HepG2 (cell line): ENCODE data around the gene NIBAN1. TPM values are rescaled to one million over a fixed set of nuclear protein-coding genes. Genes with fewer than 3 reads are reported as not detected.

Experiments used
- SMC3 ChIP-seq: IDR thresholded peaks from 2 replicates; pipeline ENCODE4 v1.6.1; 2011; ENCODE audit warnings: low read length, improper control_type of control experiment
- TBL1XR1 ChIP-seq: fragments of 150-350 bp; IDR thresholded peaks from 2 replicates; pipeline ENCODE4 v1.6.1; 2014; ENCODE audit warnings: borderline replicate concordance, low read length; ENCODE audit not compliant: partially characterized antibody
- ZNF143 ChIP-seq: sonication (generic); formaldehyde crosslinking; IDR thresholded peaks from 2 replicates; pipeline ENCODE4 v1.4.0; 2020; ENCODE audit warnings: missing genetic modification reagents
- ZNF251 ChIP-seq: sonication (generic); formaldehyde crosslinking; IDR thresholded peaks from 2 replicates; pipeline ENCODE4 v1.9.0; 2021; ENCODE audit warnings: mild to moderate bottlenecking, missing genetic modification reagents
- ZNF510 ChIP-seq: sonication (generic); formaldehyde crosslinking; IDR thresholded peaks from 2 replicates; pipeline ENCODE4 v1.4.0; 2020; ENCODE audit warnings: low read depth, mild to moderate bottlenecking, missing genetic modification reagents
- polyA plus RNA-seq, 8 experiments: library from polyadenylated mRNA; depleted of rRNA in 3 of 8; stranded (reverse) in 7 of 8; unstranded in 1 of 8; fragments of >200 nt; fragmentation: Illumina TruSeq in 4 of 8; extraction: Trizol in 4 of 8; gene quantifications; 2 replicates each; pipeline versions ENCODE4 v1.2.1 to v1.2.3, GENCODE V29; 2011 to 2016; ENCODE audit warnings: low read depth in 4 of 8, missing spikeins in 1 of 8, mixed read lengths in 1 of 8; ENCODE audit not compliant: insufficient read depth in 1 of 8
- total RNA-seq, 5 experiments: library from RNA; depleted of rRNA; stranded (reverse); fragments of >200 nt; fragmentation: Illumina TruSeq; extraction: Trizol; gene quantifications; 2 replicates each; pipeline ENCODE4 v1.2.3, GENCODE V29; 2016; ENCODE audit warnings: low read depth in 1 of 5
- TF ChIP-seq, protein P1 (sequence below): sonication (generic); formaldehyde crosslinking; IDR thresholded peaks from one replicate; pipeline ENCODE4 v1.5.1; 2020; ENCODE audit warnings: mild to moderate bottlenecking, missing genetic modification reagents; ENCODE audit errors: not compliant biosample characterization
- TF ChIP-seq, protein P2 (sequence below): sonication (generic); formaldehyde crosslinking; IDR thresholded peaks from 2 replicates; pipeline ENCODE4 v1.4.0; 2020; ENCODE audit warnings: low read depth, mild to moderate bottlenecking, missing genetic modification reagents
- TF ChIP-seq, protein P3 (sequence below): IDR thresholded peaks from 2 replicates; pipeline ENCODE4 v1.6.1; 2016; ENCODE audit warnings: low read depth, missing genetic modification reagents, missing compliant biosample characterization

Gene NIBAN1
- total and polyA plus RNA-seq, 2 of the 13 experiments (the other 11 are each of a cell fraction or from before 2014, with no cell fraction given): not detected

DNA sequence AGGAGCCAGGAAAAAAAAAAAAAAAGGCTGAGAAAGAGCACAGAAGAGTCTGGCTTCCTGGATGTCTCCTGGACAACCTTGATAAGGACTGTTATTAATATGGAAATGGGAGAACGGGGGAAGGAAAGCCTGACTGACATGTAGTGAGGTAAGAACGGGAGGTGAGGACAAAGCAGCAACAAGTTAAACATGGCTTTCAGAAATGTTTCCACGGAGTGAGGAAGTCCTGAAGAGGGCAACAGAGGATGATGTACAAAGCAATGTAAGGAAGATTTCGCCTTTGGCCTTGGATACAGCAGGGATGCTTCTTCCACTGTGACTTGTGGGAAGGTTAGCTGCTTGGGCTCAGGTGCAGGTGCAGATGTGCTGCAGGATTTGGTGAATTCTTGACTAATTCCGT, 11.9 kb upstream of the NIBAN1 start (continued):
- TF ChIP-seq, protein P1, sequence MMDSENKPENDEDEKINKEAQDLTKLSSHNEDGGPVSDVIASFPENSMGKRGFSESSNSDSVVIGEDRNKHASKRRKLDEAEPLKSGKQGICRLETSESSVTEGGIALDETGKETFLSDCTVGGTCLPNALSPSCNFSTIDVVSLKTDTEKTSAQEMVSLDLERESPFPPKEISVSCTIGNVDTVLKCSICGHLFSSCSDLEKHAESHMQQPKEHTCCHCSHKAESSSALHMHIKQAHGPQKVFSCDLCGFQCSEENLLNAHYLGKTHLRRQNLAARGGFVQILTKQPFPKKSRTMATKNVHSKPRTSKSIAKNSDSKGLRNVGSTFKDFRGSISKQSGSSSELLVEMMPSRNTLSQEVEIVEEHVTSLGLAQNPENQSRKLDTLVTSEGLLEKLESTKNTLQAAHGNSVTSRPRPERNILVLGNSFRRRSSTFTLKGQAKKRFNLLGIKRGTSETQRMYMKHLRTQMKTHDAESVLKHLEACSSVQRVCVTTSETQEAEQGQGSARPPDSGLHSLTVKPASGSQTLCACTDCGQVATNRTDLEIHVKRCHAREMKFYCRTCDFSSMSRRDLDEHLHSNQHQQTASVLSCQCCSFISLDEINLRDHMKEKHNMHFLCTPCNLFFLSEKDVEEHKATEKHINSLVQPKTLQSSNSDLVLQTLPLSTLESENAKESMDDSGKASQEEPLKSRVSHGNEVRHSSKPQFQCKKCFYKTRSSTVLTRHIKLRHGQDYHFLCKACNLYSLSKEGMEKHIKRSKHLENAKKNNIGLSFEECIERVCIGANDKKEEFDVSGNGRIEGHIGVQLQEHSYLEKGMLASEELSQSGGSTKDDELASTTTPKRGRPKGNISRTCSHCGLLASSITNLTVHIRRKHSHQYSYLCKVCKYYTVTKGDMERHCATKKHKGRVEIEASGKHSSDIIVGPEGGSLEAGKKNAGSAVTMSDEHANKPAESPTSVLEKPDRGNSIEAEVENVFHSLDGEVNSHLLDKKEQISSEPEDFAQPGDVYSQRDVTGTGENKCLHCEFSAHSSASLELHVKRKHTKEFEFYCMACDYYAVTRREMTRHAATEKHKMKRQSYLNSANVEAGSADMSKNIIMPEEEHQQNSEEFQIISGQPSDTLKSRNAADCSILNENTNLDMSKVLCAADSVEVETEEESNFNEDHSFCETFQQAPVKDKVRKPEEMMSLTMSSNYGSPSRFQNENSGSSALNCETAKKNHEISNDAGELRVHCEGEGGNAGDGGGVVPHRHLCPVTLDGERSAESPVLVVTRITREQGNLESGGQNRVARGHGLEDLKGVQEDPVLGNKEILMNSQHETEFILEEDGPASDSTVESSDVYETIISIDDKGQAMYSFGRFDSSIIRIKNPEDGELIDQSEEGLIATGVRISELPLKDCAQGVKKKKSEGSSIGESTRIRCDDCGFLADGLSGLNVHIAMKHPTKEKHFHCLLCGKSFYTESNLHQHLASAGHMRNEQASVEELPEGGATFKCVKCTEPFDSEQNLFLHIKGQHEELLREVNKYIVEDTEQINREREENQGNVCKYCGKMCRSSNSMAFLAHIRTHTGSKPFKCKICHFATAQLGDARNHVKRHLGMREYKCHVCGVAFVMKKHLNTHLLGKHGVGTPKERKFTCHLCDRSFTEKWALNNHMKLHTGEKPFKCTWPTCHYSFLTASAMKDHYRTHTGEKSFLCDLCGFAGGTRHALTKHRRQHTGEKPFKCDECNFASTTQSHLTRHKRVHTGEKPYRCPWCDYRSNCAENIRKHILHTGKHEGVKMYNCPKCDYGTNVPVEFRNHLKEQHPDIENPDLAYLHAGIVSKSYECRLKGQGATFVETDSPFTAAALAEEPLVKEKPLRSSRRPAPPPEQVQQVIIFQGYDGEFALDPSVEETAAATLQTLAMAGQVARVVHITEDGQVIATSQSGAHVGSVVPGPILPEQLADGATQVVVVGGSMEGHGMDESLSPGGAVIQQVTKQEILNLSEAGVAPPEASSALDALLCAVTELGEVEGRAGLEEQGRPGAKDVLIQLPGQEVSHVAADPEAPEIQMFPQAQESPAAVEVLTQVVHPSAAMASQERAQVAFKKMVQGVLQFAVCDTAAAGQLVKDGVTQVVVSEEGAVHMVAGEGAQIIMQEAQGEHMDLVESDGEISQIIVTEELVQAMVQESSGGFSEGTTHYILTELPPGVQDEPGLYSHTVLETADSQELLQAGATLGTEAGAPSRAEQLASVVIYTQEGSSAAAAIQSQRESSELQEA: no peak
- TF ChIP-seq, protein P2, sequence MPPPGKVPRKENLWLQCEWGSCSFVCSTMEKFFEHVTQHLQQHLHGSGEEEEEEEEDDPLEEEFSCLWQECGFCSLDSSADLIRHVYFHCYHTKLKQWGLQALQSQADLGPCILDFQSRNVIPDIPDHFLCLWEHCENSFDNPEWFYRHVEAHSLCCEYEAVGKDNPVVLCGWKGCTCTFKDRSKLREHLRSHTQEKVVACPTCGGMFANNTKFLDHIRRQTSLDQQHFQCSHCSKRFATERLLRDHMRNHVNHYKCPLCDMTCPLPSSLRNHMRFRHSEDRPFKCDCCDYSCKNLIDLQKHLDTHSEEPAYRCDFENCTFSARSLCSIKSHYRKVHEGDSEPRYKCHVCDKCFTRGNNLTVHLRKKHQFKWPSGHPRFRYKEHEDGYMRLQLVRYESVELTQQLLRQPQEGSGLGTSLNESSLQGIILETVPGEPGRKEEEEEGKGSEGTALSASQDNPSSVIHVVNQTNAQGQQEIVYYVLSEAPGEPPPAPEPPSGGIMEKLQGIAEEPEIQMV (CRISPR knock-in tag): no peak
- TF ChIP-seq SMC3 (0 out of 2 replicates have a peak, but pooled peaks have one; percentile 13), ZNF510 (CRISPR knock-in tag) (no peak), ZNF251 (no peak), ZNF143 (CRISPR knock-in tag) (no peak), TBL1XR1 (no peak)
- TF ChIP-seq, protein P3, sequence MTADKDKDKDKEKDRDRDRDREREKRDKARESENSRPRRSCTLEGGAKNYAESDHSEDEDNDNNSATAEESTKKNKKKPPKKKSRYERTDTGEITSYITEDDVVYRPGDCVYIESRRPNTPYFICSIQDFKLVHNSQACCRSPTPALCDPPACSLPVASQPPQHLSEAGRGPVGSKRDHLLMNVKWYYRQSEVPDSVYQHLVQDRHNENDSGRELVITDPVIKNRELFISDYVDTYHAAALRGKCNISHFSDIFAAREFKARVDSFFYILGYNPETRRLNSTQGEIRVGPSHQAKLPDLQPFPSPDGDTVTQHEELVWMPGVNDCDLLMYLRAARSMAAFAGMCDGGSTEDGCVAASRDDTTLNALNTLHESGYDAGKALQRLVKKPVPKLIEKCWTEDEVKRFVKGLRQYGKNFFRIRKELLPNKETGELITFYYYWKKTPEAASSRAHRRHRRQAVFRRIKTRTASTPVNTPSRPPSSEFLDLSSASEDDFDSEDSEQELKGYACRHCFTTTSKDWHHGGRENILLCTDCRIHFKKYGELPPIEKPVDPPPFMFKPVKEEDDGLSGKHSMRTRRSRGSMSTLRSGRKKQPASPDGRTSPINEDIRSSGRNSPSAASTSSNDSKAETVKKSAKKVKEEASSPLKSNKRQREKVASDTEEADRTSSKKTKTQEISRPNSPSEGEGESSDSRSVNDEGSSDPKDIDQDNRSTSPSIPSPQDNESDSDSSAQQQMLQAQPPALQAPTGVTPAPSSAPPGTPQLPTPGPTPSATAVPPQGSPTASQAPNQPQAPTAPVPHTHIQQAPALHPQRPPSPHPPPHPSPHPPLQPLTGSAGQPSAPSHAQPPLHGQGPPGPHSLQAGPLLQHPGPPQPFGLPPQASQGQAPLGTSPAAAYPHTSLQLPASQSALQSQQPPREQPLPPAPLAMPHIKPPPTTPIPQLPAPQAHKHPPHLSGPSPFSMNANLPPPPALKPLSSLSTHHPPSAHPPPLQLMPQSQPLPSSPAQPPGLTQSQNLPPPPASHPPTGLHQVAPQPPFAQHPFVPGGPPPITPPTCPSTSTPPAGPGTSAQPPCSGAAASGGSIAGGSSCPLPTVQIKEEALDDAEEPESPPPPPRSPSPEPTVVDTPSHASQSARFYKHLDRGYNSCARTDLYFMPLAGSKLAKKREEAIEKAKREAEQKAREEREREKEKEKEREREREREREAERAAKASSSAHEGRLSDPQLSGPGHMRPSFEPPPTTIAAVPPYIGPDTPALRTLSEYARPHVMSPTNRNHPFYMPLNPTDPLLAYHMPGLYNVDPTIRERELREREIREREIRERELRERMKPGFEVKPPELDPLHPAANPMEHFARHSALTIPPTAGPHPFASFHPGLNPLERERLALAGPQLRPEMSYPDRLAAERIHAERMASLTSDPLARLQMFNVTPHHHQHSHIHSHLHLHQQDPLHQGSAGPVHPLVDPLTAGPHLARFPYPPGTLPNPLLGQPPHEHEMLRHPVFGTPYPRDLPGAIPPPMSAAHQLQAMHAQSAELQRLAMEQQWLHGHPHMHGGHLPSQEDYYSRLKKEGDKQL (CRISPR knock-in tag): no peak
